Uterus (tissue), 2 donors: Measurements from ENCODE around the gene DYNLL1.

ENCODE experiments used
- POLR2A ChIP-seq, 2 donors: fragments of 450-650 bp; IDR thresholded peaks; one replicate each; pipeline ENCODE4 v1.6.1; 2016; ENCODE audit warnings: antibody characterized with exemption in 2 of 2, mild to moderate bottlenecking in 1 of 2, moderate library complexity in 1 of 2
- TF ChIP-seq, protein P1 (sequence below), 4 experiments: fragments of 200-600 bp in 2 of 4; fragments of 450-650 bp in 2 of 4; sonication (generic) in 2 of 4; IDR thresholded peaks; one replicate each; pipeline ENCODE4 v1.5.1; 2016 to 2019; ENCODE audit warnings: antibody characterized with exemption in 4 of 4, mild to moderate bottlenecking in 2 of 4, moderate library complexity in 1 of 4

DNA sequence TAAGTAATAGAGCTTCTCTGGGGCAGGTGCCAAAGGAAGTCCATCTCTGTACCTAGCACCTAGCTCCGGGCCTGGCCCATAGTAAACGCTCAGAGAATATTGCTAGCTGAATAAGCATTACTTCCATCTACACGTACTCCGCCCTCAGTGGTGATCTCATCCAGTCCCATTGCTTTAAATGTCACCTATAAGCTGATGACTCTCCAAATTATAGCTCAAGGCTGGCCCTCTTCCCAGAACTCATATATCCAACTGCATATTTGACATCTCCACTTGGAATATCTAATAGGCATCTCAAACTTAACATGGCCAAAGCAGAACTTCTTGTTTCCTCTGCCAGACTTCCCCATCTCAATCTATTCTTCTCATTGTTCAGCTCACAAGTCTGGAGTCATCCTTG is 6.9 kb upstream of the DYNLL1 start:
- TF ChIP-seq, protein P1, sequence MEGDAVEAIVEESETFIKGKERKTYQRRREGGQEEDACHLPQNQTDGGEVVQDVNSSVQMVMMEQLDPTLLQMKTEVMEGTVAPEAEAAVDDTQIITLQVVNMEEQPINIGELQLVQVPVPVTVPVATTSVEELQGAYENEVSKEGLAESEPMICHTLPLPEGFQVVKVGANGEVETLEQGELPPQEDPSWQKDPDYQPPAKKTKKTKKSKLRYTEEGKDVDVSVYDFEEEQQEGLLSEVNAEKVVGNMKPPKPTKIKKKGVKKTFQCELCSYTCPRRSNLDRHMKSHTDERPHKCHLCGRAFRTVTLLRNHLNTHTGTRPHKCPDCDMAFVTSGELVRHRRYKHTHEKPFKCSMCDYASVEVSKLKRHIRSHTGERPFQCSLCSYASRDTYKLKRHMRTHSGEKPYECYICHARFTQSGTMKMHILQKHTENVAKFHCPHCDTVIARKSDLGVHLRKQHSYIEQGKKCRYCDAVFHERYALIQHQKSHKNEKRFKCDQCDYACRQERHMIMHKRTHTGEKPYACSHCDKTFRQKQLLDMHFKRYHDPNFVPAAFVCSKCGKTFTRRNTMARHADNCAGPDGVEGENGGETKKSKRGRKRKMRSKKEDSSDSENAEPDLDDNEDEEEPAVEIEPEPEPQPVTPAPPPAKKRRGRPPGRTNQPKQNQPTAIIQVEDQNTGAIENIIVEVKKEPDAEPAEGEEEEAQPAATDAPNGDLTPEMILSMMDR (IDR thresholded peaks at IDR 0.05), result no peak
- TF ChIP-seq POLR2A (IDR thresholded peaks at IDR 0.05), result no peak
